ENCODE measurements around the gene CREB5.

CREB5 gene

DNA sequence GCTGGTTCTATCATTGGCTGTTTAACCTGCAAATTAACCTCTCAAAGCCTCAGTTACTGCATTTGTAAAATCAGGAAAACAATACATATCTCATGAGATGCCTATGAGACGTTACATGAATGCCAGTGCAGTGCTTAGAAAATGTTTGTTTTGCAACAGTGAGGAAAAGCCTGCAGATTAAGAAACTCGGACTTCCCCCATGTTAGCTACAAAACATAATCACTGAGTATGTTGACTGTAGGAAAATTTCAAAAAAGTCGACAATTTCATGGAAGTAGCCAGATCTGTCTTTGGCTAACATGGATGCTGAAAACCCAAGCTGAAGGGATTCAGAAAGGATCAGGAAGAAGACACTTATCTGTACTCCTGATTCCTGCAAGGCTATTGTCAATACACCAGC, 424.4 kb downstream of the CREB5 start:
- DNase-seq: no peak

DNA sequence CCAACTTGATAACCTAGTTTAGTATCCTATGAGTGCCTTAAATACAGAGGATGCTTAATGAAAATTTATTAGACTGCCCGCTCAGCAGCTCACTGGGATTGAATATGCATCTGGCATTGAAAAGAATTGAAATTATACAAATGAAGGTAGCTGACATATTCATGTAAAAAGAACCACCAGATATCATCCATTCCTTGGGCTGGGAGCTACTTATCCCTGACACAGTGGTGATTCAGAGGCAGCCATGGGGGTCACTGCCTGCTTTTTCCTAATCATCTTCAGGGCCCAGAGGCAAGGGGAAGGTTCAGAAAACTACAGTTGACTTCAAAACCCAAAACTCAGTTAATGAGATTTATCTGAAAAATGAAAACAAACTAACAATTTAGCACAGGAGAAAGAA, 424.9 kb downstream of the CREB5 start:
- no peak for DNase-seq

DNA sequence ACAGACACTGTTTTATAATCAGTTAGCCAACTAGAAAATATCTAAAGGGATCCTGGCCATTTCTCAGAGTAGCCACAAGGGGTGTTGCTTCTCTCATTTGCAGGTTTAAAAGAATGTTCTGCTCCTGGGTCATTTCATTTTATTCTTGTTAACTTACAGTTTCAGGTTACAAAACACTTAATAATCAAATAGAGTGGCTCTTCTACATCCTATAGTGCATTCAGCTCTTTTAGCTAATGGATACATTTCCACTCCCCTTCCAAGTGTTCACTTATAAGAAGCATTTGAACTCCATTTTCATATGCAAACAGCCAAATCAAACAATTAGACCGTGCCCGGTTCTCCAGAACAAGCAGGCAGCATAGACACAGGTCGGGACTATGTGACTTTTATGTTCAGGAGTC, 428.3 kb downstream of the CREB5 start:
- no peak for DNase-seq

DNA sequence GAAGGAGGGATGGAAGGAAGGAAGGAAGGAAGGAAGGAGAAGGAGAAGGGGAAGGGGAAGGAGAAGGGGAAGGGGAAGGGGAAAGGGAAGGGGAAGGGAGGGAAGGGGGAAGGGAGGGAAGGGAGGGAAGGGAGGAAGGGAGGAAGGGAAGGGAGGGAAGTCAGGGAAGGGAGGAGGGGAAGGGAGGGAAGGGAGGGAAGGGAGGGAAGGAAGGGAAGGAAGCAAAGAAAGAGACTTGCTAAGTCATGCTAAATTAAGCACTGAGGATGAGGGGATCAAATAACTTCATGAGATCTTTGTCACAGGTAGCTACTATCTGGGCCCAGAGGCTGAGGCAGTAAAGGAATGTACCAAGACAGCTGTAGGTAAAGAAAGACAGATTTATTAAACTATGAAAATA, 429.4 kb downstream of the CREB5 start:
- DNase-seq: no peak

DNA sequence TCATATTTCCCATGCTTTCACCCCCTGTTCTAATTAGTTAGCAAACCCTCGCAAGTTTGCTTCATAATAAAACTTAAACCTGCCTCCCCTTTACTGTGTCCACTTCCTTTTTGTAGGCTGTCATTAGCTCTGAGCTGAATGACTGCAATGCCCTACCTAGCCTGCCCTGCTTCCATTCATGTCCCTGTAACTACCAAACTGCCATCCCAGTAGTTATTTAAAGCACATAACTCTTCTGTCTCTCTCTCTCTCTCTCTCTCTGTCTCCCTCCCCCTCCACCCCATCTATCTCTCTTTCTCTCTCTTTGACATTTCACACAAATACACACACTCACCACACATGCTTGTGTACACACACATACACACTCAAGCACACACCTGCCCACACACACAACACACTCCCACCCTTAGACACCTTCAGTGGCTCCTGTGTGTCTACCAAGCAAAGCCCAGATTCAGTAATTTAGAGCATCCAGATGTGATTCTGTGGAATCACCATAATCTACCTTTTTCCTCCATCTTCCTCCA, 430.5 kb downstream of the CREB5 start:
- no peak for DNase-seq

DNA sequence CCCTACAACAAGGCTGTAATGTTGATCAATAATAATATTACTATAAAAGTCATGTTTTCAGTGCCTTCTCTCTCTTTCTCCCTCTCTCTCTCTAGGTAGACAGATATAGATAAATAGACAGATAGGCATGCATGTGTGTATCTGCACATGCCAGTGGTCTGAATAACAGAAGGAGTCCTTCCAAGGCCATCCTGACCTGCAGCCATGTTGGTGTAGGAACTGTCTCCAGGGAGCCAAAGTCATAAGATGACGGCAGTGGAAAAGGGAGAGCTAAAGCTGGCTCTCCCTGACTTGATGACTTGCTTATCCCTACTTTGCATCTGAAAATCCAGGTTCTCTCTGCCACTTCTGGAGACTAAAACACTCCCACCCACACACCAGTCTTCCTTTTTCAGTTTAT, 432.8 kb downstream of the CREB5 start:
- no peak for DNase-seq

DNA sequence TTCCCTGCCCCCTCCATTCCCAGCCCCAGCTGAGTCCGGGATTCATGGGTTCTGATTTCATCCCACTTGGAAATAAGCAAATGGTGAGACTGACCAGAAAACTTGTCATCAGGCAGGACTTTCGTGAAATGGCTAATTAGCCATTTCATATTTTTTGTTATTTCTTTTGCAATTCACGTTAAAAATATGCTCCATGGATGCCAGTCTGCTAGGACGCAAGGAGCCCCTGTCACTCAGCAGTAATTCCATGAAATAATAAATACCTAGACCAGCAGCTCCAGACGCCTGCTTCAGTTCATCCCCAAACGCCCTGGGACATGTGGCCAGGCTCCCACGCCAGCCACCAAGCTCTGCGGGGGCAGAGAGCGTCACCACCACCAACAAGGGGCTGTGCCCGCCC, 434.9 kb downstream of the CREB5 start:
- no peak for DNase-seq

DNA sequence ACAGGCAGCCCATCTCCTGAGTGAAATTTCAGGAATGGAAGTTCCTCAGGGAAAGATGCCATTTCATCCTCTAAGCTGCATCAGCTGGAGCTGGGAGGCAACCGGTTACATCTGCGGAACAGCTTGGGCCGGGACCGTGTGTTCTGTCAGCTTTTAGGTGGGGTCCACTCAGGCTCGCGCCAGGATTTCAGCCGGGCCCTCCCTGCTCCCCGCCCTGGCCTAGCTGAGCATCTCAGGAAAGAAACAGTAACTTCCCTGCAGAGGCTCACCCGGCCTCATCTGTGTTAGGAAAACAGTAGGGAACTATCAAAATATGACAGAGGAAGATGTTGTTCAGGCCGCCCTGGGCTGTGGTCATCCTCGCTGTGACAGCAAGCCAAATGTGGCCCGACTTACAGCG, 435.4 kb downstream of the CREB5 start:
- DNase-seq: no peak

DNA sequence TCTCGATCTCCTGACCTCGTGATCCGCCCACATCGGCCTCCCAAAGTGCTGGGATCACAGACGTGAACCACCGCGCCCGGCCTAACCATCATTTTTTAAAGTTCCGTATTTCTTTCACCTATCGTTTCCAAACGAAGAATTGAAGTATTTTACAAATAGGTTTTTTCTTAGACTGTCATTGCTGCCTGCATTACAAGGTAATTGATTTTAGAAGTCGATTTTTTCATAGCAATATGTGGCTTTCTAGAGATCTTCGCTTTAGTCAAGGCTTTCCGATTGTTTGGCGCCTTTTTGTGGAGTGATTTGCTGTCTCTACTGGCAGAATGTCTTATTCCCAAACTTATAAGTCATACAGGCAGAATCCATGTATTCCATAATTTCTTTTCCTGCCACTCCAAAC, 436.6 kb downstream of the CREB5 start:
- DNase-seq: no peak

DNA sequence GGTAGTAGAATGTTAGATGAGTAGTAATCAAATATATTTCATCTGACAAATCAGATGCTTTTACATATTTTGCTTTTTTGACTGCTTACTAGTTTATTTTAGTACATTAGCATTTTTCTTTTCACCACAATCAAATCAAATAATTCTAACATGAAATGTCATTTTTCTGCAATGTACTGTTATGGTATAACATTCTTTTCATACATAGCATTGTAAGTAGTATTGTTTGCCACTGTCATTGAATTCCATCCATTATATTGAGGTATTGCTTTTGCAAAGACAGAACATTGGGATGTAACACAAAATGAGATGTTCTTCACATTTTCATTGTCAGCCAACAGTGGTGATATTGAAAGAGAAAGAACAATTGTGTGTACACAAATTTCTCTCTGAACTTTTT, 438.4 kb downstream of the CREB5 start:
- no peak for DNase-seq

DNA sequence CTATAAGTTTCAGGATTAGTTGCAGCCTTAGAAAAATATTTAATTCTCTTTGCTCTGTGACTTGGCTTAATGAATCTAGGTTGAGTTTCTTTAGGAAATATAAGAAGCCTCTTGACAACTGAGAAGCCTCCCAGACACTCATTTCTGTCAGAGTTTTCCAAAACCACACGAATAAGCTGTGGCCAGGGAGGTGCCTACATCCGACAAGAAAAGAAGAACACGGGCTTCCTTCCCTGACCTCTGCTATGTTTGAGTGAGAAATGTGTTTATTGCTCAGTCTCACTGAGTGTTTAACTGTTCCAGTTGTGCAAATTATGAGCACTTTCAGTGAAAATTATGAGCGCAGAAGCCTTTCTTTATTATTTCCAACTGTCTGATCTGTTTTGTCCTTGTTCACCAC, 440.8 kb downstream of the CREB5 start:
- DNase-seq: no peak

DNA sequence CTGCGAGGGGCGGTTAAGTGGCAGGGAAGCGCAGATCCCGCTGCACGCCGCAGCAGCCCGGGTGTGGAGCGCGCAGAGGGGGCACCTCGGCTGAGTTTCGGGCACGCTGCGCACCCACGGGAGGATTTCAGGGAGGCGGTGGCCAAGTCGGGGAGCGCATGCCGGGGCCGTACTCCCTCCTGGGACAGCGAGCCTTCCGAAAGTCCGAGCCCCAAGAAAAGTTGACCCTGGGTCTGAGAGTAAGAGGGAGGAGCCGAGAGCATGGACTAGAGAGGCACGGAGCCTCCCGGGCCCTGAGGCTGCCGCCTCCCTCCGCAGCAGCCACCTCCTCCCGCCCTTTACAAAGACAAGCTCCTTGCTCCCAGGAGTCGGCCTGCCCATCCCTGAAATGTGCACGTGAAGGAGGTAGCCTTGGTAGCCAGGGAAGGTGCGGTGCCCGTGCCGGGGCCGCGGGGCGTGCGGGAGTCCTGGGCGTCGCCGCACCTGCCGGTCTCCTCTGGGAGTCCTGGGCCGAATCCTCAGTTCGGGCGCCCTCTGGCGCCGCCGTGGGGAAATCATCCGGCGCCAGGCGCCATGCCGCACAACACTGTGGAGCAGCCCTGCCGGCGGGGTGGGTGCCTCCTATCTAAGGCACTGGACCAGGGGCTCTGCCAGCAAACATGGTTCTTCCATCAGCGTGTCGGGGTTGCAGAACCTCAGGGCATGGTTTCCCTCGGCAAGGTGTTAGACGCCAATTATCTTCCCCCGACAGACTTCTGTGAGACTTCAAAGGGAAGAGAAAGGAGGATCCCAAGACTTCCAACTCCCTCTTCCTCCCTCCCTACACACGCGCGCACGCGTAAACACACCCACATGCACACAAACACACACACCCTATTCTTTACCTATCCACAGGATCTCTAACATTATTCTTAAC, 441.8 kb downstream of the CREB5 start:
- DNase-seq: peak; percentile 87

DNA sequence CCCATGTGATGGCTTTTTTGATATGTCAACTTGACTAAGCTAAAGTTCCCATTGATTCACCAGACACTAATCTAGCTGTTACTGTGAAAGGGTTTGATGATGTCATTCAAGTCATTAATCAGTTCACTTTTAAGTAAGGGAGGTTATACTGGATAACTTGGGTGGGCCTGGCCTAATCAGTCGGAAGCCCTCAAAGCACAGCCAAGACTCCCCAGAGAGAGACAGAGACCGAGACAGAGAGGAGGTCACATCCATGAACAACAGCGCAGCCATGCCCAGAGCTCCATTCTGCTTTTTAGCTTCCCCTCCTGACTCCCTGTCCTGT, 442.4 kb downstream of the CREB5 start:
- DNase-seq: no peak

DNA sequence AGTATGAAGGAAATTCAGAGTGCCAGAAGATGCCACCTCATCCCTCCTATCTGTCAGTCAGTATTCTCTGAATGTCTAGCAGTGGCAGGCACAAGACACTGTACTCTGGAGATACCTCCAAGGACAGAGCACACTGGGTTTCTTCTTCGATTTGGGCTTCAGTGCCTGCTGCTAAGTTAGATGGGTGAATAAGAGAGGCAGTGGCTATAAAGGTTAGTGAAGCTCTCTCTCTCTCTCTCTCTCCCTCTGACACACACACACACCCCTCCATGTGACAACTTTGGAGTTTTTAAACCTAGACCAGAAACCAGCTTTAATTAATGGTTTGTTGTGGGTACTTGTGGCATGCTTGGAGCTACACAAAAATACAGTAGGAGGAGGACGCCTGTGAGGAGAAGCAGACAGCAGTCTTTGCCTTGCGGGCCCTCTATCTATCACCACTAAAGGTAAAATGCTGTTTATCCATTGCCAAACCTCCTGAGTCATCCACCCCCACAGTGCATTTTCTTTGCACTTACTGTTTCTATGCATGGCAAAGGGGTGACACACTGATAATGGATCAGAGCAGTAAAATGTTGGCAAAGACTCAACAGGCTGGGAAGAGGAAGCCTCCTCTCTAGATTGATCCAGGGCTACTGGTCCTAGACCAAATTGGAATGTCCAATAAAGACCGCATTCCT, 443.4 kb downstream of the CREB5 start:
- peak; percentile 100 for DNase-seq

DNA sequence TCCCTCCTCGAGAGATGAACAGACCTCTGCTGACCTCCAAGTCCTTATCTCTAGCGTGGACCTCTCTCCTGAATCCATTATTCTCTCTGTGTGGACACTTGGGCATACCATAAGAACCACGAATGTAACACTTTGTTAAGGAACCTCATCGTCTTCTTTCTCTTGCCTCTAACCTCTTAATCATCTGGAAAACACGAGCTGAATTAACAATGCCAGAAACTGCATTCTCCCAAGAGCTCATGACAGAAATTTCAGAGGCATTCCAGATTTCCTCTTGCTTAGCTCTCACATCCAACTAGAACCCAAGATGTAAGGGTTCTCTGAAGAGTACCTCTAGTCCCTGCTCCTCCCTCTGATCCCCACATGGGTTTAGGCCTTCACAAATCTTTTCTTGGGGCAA, 444.3 kb downstream of the CREB5 start:
- peak; percentile 46 for DNase-seq

DNA sequence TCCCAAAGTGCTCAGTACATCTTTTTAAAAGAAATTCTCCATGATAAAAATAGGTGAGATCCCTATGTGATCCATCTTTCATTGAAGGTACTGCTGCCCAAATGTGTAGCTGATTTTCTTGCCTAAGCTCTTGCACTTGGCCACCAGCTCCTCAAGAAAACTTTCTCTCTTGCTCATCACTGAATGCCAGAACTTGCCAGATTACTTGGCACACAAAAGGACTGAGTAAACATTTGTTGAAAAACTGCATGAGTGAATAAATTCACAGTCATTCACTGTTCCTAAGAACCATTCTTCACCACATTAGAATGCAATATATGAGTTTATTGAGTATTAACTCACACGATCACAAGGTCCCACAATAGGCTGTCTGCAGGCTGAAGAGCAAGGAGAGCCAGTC, 445.9 kb downstream of the CREB5 start:
- DNase-seq: peak; percentile 59

DNA sequence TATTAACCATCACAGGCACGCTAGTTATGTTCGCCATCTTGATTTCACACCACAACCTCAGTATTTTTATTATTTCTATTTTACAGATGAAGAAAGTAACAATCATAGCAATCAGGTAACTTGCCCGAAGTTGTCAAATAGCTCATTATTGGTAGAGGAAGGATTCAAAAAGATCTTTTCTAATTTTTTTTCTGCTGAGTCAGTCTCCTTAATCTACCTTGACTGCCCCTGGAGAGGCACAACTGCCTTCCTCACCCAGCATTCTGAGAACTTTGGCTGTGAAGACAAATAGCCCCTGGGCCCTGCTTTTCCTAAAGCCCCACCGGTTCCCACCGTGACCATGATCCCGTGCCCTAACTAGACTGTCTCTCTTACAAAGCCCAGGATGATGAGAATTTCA, 446.6 kb downstream of the CREB5 start:
- DNase-seq: no peak

DNA sequence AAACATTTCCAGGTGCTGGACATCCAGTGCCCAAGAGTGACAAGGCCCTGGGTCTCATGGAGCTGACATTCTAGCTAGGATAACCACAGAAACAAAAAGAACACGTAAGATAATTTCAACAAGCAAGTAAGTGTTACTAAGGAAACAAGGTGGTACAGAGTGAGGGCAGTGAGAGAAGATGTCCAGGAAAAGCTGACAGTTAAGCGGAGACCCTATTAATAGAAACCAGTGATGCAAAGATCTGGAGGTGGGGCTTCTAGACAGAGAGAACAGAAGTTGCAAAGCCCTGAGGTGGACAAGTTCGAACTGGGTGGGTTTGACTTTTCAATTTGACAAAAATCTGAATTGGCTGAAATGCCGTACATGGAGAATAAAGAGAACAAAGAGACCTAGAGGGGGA, 449.5 kb downstream of the CREB5 start:
- no peak for DNase-seq

DNA sequence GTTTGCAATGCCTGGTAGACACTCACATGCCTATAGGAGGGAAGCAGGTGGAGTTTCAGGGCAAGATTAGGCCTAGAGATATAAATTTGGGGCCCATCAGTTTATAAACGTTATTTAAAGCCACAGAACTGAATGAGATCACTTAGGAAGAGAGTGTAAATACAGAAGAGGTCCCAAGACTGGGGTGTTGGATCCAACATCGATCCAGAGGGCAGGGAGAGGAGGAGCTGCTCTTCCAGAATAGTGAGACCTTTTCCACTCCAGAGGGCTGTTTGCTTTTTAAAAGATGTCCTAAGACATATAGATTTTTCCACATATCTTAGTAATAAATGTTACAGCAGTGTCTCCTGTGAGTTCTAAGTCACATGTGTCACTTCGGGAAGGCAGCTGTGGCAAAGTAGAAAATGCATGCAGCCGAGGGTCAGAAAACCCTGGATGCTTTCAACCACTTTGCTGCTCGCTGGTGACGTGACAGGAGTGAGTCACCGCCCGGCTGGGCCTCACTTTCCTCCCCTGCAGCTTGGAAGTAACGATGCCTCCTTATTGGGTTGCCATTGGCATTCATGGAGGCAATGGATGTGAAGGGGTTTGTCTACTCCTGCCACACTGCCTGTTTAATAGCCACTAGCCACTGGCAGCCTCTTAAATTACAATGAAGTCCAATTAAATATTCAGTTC, 450.4 kb downstream of the CREB5 start:
- DNase-seq: no peak

DNA sequence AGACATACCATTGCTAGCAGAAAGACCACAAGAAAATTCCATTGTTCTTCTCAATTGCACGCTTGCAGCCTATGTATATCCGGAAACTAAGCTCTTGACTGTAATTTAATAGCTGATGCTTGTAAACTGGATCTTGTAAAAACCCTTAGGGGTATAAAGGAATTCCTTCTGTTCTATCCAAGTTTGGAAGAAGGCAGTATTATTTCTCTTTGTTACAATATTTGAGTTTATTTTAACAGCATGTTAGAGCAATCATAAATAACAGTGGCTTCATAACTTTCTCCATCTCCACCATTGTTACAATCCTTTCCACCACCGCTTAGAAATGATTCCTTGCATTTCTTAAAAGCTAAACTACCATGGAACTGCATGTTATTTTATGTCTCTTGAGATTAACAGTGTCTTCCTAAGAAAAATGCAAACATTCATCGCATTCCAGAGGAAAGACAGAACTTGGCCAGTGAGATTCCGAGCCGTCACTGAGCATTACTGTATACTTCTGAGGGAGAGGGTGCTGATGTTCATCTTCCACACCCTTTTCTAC, 453.4 kb downstream of the CREB5 start:
- no peak for DNase-seq

DNA sequence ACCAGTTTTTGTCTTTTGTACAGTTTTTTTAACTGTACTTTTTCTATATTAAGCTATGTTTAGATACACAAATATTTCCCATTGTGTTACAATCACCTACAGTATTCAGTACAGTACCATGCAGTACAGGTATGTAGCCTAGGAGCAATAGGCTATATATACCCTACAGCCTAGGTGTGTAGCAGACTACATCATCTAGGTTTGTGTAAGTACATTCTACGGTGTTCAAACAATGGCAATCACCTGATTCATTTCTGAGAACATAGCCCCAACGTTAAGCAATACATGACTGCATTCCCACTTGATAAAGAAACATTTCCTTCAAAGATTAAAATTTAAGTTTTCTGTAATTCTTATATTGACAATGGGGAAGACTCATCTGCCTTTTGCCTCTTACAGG, 456.4 kb downstream of the CREB5 start:
- DNase-seq: no peak

DNA sequence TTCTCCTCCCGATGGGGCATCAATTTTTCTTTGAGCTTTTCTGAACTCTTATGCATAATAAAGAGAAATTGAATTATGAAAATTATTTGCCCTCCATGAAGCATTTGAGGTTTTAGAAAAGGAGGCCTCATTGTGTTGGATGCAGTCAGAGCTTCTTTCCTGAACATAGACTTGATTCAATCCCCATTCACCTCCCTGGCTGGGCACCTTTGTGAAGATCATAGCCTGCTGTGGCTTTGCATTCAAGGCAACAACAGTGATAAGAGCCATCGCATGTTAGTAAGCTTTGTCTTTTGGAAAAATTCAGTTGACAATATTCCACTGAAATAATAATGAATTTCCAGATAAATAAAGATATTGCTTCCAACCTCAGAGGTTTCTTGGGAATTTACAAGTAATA, 458.8 kb downstream of the CREB5 start:
- DNase-seq: no peak

DNA sequence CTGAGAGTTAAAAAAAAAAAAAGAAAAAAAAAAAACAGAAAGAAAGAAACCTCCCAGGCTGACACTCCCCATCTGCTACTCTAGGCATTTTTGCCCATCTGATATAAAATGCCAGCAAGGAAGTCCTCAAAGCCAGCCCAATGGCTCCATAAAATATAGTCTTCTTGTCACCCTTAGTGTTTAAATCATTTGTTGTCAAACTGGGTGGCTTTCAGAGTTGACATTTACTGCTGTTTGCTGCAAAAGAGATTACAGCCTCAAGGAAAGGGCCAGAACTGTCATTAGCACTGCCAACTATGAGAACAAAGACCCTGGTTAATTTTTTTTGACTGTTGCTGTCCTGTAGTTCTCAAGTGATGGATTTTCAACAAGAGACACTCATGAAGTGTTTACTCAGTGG, 459.3 kb downstream of the CREB5 start:
- DNase-seq: no peak

DNA sequence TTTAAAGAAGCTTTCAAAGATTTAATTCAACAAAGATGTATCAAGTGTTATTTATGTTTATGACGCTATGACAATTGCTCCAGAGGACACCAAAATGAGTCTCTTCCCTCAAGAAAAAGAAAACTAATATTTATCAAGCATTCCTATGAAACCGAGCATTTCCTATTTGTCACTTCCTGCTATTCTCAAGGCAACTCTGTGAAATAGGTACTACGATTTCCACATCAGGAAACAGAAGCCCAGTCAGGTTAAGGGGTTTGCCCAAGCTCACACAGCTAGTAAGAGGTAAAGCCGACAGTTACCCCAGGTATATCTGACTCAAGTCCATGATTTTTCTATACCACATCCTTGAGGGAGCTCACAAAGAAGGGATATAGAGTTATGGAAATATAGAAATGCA, 459.9 kb downstream of the CREB5 start:
- peak; percentile 48 for DNase-seq
